Thoracic aorta (tissue), 2 donors: Measurements from ENCODE around the gene KRTAP10-6. TPM values are rescaled to one million over a fixed set of nuclear protein-coding genes. Genes with fewer than 3 reads are reported as not detected.
"Not testable (repeated sequence)": the region's sequence is repeated elsewhere in the genome, so short reads cannot be mapped to it uniquely, and the experiment has no call there.

Experiments
- ATAC-seq: fragments of 150-250 bp; one replicate; pipeline ENCODE4 v1.8.0; 2017; ENCODE audit warnings: low read depth; ENCODE audit not compliant: insufficient number of reproducible peaks, low FRiP score
- DNase-seq: peaks from one replicate; pipeline ENCODE4 v3.0.0-alpha.2; 2020; ENCODE audit warnings: low spot score
- H3K27ac ChIP-seq, 2 donors: fragments of 200-600 bp; sonication (generic); 1 replicate in 1 of 2; 2 replicates in 1 of 2; pipeline ENCODE4 v1.5.1; 2016; ENCODE audit warnings: mild to moderate bottlenecking in 2 of 2, moderate library complexity in 2 of 2
- H3K27me3 ChIP-seq: fragments of 200-600 bp; sonication (generic); replicated peaks from 2 replicates; pipeline ENCODE4 v1.6.0; 2016; ENCODE audit warnings: mild to moderate bottlenecking; ENCODE audit not compliant: insufficient read depth
- H3K36me3 ChIP-seq: fragments of 200-600 bp; sonication (generic); one replicate; pipeline ENCODE4 v1.5.1; 2016
- H3K4me1 ChIP-seq, 2 donors: fragments of 200-600 bp; sonication (generic); 1 replicate in 1 of 2; 2 replicates in 1 of 2; pipeline versions ENCODE4 v1.5.1 to v1.6.0; 2016; ENCODE audit warnings: low read depth in 2 of 2, mild to moderate bottlenecking in 1 of 2; ENCODE audit not compliant: control insufficient read depth in 1 of 2
- H3K4me3 ChIP-seq: fragments of 200-600 bp; sonication (generic); 2 replicates; pipeline ENCODE4 v1.5.1; 2016; ENCODE audit warnings: mild to moderate bottlenecking
- H3K9me3 ChIP-seq: fragments of 200-600 bp; sonication (generic); 2 replicates; pipeline ENCODE4 v1.5.1; 2016
- CTCF ChIP-seq: fragments of 200-600 bp; sonication (generic); IDR thresholded peaks from one replicate; pipeline ENCODE4 v1.5.1; 2019; ENCODE audit warnings: antibody characterized with exemption
- total RNA-seq, 2 donors: library from RNA; depleted of rRNA; stranded (reverse); fragments of >200 nt; gene quantifications; one replicate each; pipeline versions ENCODE4 v1.1.0 to v1.2.3, GENCODE V29; 2016

KRTAP10-6 gene
- total RNA-seq, 2 donors from 2014 or later, result not detected

- no peak for TF ChIP-seq CTCF
- Histone ChIP-seq H3K4me1 (no peaks in the 10 kb centered on the region), H3K9me3 (no peaks in the 10 kb centered on the region), H3K27me3 (no peaks in the 10 kb centered on the region), H3K27ac (no peak overlapping the region), H3K4me3 (no peak overlapping the region), H3K36me3 (no peaks in the 10 kb centered on the region)
- DNase-seq (no peak), ATAC-seq (no peak)
Measured at GRCh38 chr21:44550807-44551206, 41.5 kb downstream of the KRTAP10-6 start.

- H3K4me1 ChIP-seq, ATAC-seq, H3K9me3 ChIP-seq, H3K27ac ChIP-seq, H3K4me3 ChIP-seq, DNase-seq, H3K36me3 ChIP-seq, H3K27me3 ChIP-seq: not testable (repeated sequence)
Measured at GRCh38 chr21:44550285-44550684, 42.0 kb downstream of the KRTAP10-6 start.

GRCh38 chr21:44549525-44550211, 42.6 kb downstream of the KRTAP10-6 start:
- no peaks in the 10 kb centered on the region for H3K27me3 ChIP-seq

GRCh38 chr21:44548922-44549321, 43.4 kb downstream of the KRTAP10-6 start:
- no peaks in the 10 kb centered on the region for H3K9me3 ChIP-seq
- H3K4me1 ChIP-seq, result no peaks in the 10 kb centered on the region
- H3K4me3 ChIP-seq, result no peak overlapping the region
- no peak for DNase-seq
- no peak for ATAC-seq
- H3K27ac ChIP-seq, result no peak overlapping the region
- no peak for TF ChIP-seq CTCF
- no peaks in the 10 kb centered on the region for H3K36me3 ChIP-seq
- H3K27me3 ChIP-seq, result no peaks in the 10 kb centered on the region

More at GRCh38 chr21:44549525-44550211, 42.6 kb downstream of the KRTAP10-6 start:
- Histone ChIP-seq H3K27ac (no peak overlapping the region), H3K9me3 (no peaks in the 10 kb centered on the region), H3K36me3 (no peaks in the 10 kb centered on the region), H3K4me1 (no peaks in the 10 kb centered on the region), H3K4me3 (no peak overlapping the region)
- DNase-seq (no peak), ATAC-seq (no peak)
- TF ChIP-seq CTCF, result no peak

GRCh38 chr21:44548381-44548780, 43.9 kb downstream of the KRTAP10-6 start:
- Histone ChIP-seq H3K36me3 (no peaks in the 10 kb centered on the region), H3K4me3 (no peak overlapping the region), H3K4me1 (no peaks in the 10 kb centered on the region), H3K27me3 (no peaks in the 10 kb centered on the region), H3K27ac (no peak overlapping the region), H3K9me3 (no peaks in the 10 kb centered on the region)
- ATAC-seq (no peak), DNase-seq (no peak)
- TF ChIP-seq CTCF, result no peak
